ENCODE measurements around the gene FRY. TPM values are rescaled to one million over a fixed set of nuclear protein-coding genes. Genes with fewer than 3 reads are reported as not detected.

Gene FRY
- total and polyA plus RNA-seq, 2 of the 13 experiments (the other 11 are each of a cell fraction or from before 2014, with no cell fraction given): 8.2 to 13.1 TPM

DNA sequence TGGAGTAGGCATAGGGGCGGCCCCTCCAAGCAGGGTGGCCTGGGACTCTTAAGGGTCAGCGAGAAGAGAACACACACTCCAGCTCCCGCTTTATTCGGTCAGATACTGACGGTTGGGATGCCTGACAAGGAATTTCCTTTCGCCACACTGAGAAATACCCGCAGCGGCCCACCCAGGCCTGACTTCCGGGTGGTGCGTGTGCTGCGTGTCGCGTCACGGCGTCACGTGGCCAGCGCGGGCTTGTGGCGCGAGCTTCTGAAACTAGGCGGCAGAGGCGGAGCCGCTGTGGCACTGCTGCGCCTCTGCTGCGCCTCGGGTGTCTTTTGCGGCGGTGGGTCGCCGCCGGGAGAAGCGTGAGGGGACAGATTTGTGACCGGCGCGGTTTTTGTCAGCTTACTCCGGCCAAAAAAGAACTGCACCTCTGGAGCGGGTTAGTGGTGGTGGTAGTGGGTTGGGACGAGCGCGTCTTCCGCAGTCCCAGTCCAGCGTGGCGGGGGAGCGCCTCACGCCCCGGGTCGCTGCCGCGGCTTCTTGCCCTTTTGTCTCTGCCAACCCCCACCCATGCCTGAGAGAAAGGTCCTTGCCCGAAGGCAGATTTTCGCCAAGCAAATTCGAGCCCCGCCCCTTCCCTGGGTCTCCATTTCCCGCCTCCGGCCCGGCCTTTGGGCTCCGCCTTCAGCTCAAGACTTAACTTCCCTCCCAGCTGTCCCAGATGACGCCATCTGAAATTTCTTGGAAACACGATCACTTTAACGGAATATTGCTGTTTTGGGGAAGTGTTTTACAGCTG, 283.9 kb downstream of the FRY start, which contains the start of the genes BRCA2 and ZAR1L (continued):
- TF ChIP-seq, protein P1, sequence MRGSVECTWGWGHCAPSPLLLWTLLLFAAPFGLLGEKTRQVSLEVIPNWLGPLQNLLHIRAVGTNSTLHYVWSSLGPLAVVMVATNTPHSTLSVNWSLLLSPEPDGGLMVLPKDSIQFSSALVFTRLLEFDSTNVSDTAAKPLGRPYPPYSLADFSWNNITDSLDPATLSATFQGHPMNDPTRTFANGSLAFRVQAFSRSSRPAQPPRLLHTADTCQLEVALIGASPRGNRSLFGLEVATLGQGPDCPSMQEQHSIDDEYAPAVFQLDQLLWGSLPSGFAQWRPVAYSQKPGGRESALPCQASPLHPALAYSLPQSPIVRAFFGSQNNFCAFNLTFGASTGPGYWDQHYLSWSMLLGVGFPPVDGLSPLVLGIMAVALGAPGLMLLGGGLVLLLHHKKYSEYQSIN (CRISPR knock-in tag; IDR thresholded peaks at IDR 0.05; ENCODE audit: borderline replicate concordance): no peak
- TF ChIP-seq BCL3 (CRISPR knock-in tag; IDR thresholded peaks at IDR 0.05) (no peak), HNRNPUL1 (IDR thresholded peaks at IDR 0.05; ENCODE audit: low read depth, low read length) (no peak), CERS6 (CRISPR knock-in tag; IDR thresholded peaks at IDR 0.05) (no peak), MIER3 (CRISPR knock-in tag; IDR thresholded peaks at IDR 0.05; ENCODE audit: borderline replicate concordance) (peak; percentile 38; the same call in 1 of the 2 replicates), ZNF605 (CRISPR knock-in tag; IDR thresholded peaks at IDR 0.05) (peak; percentile 78), ZC3H4 (CRISPR knock-in tag; IDR thresholded peaks at IDR 0.05; ENCODE audit: borderline replicate concordance) (peak; percentile 5; the same call in 1 of the 2 replicates), NR2F2 (IDR thresholded peaks at IDR 0.05; ENCODE audit: borderline replicate concordance, low read depth) (no peak), ZFYVE20 (CRISPR knock-in tag; IDR thresholded peaks at IDR 0.05; ENCODE audit: borderline replicate concordance, low read depth) (no peak), HNF4G (IDR thresholded peaks at IDR 0.05; ENCODE audit: borderline replicate concordance, low read depth, low read length) (no peak), HNF4G (CRISPR knock-in tag; IDR thresholded peaks at IDR 0.05; ENCODE audit: borderline replicate concordance, low read depth) (0 out of 2 replicates have a peak, but pooled peaks have one; percentile 29), MED8 (CRISPR knock-in tag; IDR thresholded peaks at IDR 0.05; ENCODE audit: insufficient replicate concordance) (peak; percentile 63), GZF1 (CRISPR knock-in tag; IDR thresholded peaks at IDR 0.05) (no peak), ZNF788 (CRISPR knock-in tag; IDR thresholded peaks at IDR 0.05; ENCODE audit: borderline replicate concordance) (peak; percentile 87; the same call in 1 of the 2 replicates), PCBP1 (IDR thresholded peaks at IDR 0.05; ENCODE audit: borderline replicate concordance, low read depth, low read length) (0 out of 2 replicates have a peak, but pooled peaks have one; percentile 24), KDM1A (CRISPR knock-in tag; IDR thresholded peaks at IDR 0.05) (no peak), ZHX2 (IDR thresholded peaks at IDR 0.05; ENCODE audit: low read depth) (no peak), ZHX2 (CRISPR knock-in tag; IDR thresholded peaks at IDR 0.05; ENCODE audit: borderline replicate concordance) (peak; percentile 63)

Data from HepG2 (cell line).